Skeletal muscle cell (primary cell): ENCODE measurements around the gene PCF11.

Experiments used
- DNase-seq: peaks from one replicate; pipeline ENCODE4 v3.0.0-alpha.2; 2010; ENCODE audit warnings: low read depth
- H3K4me3 ChIP-seq: 2 replicates; pipeline ENCODE4 v1.5.1; 2011; ENCODE audit warnings: low read depth, mild to moderate bottlenecking, control low read depth, low read length, moderate library complexity

The PCF11 gene

GRCh38 chr11:83150450-83150849 is 6.5 kb upstream of the PCF11 start:
- H3K4me3 ChIP-seq, result no peak overlapping the region
- no peak for DNase-seq

DNA sequence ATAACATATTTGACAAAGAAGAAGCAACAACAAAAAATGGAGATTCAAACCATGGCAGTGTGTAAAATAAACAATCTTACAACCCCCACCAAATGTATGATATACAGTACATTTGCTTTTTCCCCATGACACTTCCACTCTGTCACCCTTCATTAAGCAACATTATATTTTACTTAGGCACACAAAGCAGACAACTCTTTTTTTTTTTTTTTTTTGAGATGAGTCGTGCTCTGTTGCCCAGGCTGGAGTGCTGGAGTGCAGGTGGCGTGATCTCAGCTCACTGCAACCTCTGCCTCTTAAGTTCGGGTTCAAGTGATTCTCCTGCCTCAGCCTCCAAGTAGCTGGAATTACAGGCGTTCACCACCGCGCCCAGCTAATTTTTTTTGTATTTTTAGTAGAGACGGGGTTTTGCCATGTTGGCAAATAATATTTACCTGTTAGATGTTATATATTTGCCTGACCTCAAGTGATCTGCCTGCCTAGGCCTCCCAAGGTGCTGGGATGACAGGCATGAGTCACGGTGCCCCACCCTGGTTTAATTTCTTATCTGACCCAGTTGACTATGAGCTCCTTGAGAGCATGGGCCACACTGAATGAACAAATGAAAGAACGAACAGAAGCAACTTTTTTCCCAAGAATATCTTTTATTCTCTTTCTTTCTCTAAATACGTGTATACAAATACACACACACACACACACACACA is 5.5 kb upstream of the PCF11 start:
- no peak for DNase-seq

DNA sequence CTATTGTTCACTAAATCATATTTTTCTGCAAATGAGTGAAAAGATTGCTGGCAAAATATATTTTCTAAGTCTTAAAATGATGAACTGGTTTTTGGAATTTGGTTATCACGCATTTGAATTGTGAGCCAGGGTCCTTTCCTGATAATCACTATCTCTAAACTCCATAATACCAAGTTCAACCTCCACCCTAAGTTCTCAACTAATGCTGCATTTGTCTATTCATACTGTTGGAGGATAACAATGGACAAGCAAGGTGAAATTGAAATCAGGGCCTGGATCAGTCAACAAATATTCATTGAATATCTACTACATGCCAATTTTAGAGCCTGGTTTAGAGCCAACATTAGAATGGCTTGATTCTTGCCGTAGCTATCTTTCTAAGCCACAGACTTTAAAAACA is 4.7 kb upstream of the PCF11 start:
- H3K4me3 ChIP-seq, result no peak overlapping the region
- no peak for DNase-seq

More for the DNA sequence above, 5.5 kb upstream of the PCF11 start:
- no peak overlapping the region for H3K4me3 ChIP-seq

GRCh38 chr11:83153764-83154163 is 3.2 kb upstream of the PCF11 start:
- H3K4me3 ChIP-seq, result no peak overlapping the region
- DNase-seq, result no peak

- H3K4me3 ChIP-seq, result peak overlapping the region; percentile 66
- DNase-seq, result peak; percentile 100
These were observed 561 bp upstream of the PCF11 start for GRCh38 chr11:83156144-83156995.

DNA sequence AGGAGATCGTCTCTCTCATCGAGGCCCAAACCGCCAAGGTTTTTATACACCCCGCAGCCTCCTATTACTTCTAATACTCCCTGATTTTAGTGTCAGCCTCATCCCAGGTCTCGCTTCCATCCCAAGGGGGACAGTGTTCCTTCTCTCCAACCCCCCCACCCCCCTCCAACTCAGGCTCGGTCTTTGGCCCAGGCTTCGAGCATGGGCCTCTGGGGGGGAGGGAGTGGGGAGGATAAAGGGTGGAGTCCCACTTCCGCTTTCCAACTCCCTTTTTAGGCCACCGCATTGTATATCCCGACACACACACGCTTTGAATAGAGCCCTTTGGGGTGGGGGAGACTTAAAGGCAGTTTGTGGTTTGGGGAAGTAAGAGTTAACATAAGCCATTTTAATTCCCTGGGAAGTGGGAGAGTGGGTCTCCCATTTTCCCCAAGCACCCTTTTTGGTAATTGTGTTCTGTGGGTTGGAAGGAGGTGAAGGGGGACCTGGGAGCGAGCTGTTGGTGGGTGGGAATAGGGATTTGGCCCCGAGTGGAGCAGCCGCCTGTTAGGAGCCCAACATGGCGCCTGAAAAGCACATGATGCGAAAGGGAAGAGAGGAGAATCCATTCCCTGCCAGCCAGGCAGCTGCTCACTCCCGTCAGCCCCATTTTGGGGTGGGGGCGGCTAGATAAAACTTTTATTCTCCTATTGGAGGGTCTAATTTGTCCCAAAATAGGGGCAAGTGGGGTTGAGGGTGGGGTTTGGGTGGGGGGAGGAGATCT is 844 bp downstream of the PCF11 start:
- DNase-seq, result no peak
- H3K4me3 ChIP-seq, result peak overlapping the region; percentile 100

GRCh38 chr11:83158357-83158786 is 1.4 kb downstream of the PCF11 start:
- H3K4me3 ChIP-seq, result peak overlapping the region; percentile 100
- DNase-seq, result no peak

DNA sequence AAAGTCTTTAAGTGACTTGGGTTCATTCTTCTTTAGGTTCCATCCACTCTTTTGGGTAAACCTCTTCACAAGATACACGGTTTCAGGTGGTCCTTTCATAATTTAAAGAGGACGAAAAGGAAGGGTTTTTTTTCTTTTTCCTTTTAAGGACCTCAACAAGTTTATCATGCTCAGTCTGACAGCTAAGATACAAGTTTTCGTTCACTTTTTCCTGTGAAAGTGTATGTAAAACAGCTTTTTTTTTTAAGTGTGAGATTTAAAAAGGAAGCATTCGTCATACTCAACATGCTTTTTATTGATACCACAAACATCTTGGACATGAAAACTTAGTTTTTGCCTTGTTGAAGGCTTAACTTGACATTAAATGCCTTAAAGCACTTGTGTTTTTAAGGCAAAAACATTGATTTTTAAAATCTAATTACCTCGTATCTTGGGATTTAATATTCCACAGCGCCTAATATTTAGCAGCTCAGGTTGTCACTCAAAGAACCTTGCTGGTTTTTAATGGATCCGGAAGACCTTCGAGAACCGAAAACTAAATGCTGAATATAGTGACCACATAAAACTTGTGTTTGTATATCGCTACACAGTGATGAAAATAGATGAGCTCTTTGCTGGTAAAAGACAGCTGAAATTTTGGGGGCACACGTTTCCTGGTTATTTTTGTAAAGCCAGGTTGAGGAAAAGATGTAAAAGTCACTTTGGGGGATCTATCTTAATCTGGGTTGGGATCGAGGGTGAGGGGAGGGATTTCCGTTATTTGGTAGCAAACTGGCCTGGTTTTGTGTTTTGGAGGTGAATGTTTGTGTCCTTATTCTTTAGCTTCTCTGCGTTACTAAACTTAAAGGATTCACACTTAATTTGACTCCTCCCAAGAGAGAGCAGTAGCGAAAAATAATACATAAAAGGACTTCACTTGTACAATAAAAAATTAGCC is 2.3 kb downstream of the PCF11 start:
- H3K4me3 ChIP-seq, result peak overlapping the region; percentile 100
- DNase-seq, result no peak

GRCh38 chr11:83159902-83160865 is 3.3 kb downstream of the PCF11 start:
- DNase-seq, result no peak
- peak overlapping the region; percentile 100 for H3K4me3 ChIP-seq

DNA sequence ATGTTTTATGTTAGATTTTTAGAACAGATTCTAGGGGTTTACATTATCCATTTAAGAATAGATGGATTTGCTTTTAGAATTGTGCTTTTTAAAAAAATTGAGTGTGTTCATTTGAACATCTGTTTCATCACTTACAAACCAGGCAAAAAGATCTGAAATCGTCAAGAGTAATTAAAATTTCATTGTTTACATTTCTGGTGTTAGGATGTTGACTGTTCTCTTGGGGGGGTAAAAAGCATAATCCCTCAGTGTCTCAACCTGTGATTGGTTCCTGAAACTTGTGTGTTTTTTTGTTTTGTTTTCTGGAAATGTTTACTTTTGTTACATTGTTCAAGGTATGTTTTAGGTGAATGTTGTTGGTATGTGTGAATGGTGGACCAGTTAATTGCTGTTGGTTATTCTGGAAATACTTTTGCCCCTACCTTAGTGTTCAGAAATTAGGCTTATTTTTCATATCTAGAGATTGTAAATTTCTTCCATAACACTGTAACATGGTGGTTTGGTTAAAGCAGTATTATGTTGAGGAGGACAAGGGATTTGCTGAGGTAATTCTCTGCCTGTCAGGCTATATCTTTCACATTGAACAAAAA is 4.8 kb downstream of the PCF11 start:
- no peak for DNase-seq
- no peak overlapping the region for H3K4me3 ChIP-seq

DNA sequence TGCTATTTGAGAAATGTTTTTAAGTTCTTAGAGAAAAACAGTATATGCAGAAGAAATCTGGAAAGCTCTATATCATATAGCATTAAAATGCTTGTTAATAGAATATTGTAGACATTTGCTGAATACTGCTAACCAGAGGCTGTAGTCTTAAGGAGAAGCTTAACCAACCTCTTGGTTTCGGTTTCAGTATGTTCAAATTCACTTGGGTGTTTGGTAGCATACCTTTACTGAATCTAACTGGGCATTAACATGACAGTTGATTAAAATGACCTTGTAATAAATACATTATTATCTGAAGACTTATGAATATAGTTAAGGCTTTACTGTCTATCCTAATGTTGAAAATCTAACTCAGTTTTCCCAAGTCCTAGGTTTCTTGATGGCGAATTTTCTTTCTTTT is 5.4 kb downstream of the PCF11 start:
- no peak overlapping the region for H3K4me3 ChIP-seq
- no peak for DNase-seq

DNA sequence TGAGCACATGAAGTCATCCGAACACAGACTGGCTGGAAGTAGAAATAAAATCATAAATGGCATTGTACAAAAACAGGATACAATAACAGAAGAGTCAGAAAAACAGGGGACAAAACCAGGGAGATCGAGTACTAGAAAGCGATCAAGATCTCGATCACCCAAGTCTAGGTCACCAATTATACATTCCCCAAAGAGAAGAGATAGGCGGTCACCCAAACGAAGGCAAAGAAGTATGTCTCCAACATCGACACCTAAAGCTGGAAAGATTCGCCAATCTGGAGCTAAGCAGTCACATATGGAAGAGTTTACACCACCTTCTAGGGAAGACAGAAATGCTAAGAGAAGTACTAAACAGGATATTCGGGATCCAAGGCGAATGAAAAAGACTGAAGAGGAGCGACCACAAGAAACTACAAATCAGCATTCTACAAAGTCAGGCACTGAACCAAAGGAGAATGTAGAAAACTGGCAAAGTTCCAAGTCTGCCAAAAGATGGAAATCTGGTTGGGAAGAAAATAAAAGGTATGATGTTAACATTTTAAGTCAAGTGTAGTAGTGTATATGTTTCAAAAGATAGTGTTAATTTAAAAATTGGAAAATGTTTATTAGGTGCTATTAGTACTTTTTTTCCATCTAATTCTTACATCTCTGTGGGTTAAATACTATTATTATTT is 9.4 kb downstream of the PCF11 start:
- no peak for DNase-seq
- no peak overlapping the region for H3K4me3 ChIP-seq

GRCh38 chr11:83168756-83169155 is 11.8 kb downstream of the PCF11 start:
- DNase-seq, result no peak
- H3K4me3 ChIP-seq, result no peak overlapping the region

DNA sequence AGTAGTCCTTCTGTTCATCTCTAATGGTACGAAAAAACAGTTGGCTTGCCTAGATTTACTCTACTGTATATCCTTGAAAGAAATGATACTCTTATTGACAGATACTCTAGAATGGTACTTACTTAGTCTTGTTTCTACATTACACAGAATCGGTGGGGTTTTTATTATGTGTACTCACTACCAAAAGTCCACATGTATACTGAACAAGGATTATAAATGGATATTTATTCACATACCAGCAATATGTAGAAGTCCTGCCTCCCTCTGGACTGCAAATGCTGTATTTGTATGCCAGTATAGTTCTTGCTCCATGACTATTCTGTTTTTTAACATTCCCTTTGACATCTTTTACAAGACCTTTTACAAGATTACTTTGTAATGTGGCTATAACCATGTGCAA is 13.9 kb downstream of the PCF11 start:
- no peak for DNase-seq
- no peak overlapping the region for H3K4me3 ChIP-seq

- no peak for DNase-seq
- no peak overlapping the region for H3K4me3 ChIP-seq
These were observed 15.6 kb downstream of the PCF11 start for GRCh38 chr11:83172551-83172950.

DNA sequence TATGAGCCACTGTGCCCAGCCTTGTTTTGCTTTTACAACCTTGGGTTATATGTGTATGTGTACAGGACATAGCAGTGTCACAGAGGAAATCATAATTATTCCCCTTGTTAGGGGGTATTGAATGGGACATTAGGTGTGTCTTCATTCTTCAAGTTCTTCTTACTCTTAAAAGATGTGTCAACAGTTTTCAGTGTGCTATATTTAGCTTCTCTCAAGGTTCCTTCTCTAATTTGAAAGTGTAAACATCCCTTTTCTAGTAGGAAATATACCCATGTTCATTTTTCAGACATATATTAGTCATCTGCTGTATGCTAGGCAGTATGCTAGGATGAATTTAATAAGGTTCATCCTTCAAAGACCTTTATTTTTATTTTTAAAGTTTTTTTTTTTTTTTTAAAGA is 17.1 kb downstream of the PCF11 start:
- no peak for DNase-seq
- H3K4me3 ChIP-seq, result no peak overlapping the region

DNA sequence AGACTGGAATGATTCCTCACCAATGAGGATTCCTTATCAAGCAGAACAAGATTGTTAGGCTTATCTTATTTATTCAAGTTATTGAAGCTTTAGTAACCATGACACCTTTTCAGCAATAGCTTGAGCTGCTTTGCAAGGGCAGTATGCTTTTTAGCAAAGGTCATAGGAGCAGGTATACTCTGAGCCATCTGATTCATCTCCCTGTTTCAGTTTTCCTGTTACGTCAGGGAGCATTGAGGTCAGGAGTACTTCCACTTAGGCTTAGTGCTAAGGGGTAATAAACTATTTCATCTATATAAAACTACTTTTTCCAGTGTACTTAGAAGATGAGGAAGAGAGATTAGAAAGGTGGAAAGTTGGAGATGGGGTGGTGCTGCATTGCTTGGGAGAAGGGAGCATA is 18.9 kb downstream of the PCF11 start:
- DNase-seq, result no peak
- no peak overlapping the region for H3K4me3 ChIP-seq
